ENCODE data around the gene HSP90B1. TPM values are rescaled to one million over a fixed set of nuclear protein-coding genes. Genes with fewer than 3 reads are reported as not detected.

Gene HSP90B1
- polyA plus RNA-seq, 1 experiment = 272 TPM

DNA sequence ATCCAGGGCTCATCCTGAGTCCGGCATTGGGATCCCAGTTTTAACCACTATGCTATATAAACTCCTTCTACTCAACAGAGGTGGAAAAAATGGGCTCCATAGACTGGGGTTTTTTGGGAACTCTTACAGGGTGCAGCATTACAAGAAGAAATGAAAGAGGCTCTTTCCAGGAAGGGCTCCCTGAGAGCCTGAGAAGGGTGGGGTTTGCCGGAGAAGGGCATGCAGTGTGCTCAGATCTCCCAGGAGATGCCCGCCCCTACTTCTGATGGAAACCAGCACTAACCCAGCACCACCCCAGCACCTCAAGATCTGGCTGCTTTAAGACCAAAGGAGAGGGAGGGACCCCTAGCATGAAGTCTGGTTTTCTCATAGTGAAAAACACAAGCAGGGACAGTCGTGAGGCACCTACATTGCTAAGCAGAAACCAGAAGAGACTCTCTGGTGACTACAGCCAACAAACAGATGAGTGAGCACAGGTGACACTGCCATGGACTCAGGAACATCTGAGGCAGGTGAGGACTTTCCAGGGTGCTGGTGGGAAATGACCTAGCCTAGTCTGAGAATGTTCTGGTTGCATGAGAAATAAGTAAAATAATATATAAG lies 43.9 kb upstream of the HSP90B1 start:
- ChIA-PET CTCF (interaction anchor here (1.2 kb wide), 1 partner anchor 223 kb away, joined by 5 read pairs; no protein-coding TSS in a partner anchor), POLR2A (no interaction called here)
- Histone ChIP-seq H3K27me3 (ENCODE audit: control insufficient read depth, insufficient read depth, low read length) (no peaks in the 10 kb centered on the region), H3K36me3 (ENCODE audit: control insufficient read depth, insufficient read depth, low read length) (no peaks in the 10 kb centered on the region), H3K4me3 (ENCODE audit: low read depth, low read length) (no peak overlapping the region)
- DNase-seq (ENCODE audit: low read depth) = no peak
- TF ChIP-seq, protein P1, sequence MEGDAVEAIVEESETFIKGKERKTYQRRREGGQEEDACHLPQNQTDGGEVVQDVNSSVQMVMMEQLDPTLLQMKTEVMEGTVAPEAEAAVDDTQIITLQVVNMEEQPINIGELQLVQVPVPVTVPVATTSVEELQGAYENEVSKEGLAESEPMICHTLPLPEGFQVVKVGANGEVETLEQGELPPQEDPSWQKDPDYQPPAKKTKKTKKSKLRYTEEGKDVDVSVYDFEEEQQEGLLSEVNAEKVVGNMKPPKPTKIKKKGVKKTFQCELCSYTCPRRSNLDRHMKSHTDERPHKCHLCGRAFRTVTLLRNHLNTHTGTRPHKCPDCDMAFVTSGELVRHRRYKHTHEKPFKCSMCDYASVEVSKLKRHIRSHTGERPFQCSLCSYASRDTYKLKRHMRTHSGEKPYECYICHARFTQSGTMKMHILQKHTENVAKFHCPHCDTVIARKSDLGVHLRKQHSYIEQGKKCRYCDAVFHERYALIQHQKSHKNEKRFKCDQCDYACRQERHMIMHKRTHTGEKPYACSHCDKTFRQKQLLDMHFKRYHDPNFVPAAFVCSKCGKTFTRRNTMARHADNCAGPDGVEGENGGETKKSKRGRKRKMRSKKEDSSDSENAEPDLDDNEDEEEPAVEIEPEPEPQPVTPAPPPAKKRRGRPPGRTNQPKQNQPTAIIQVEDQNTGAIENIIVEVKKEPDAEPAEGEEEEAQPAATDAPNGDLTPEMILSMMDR (IDR thresholded peaks at IDR 0.05; ENCODE audit: insufficient read depth, low read depth, low read length) = no peak

DNA sequence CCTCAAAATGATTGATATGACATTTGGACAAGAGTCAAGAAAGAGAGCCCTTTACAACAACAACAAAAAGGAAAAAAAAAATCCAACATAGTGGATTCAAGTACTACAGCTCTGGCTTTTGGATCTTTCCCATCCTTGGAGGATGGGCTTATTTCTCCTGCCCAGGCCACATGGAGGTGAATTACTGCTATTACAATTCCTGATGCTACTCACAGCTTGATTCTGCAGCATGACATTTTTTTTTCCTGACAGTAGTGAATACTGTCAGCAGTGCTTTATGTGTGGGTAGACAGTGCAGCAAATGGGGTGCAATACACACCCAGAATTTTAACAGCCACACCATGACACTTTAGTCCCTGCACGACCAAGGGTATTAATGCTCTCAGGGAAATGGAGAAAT lies 42.5 kb upstream of the HSP90B1 start:
- Histone ChIP-seq H3K4me3 (ENCODE audit: low read depth, low read length) (no peak overlapping the region), H3K36me3 (ENCODE audit: control insufficient read depth, insufficient read depth, low read length) (no peaks in the 10 kb centered on the region), H3K27me3 (ENCODE audit: control insufficient read depth, insufficient read depth, low read length) (no peaks in the 10 kb centered on the region)
- TF ChIP-seq, protein P1 (IDR thresholded peaks at IDR 0.05; ENCODE audit: insufficient read depth, low read depth, low read length) = no peak
- POLR2A ChIA-PET = no interaction called here
- CTCF ChIA-PET = interaction anchor here (0.6 to 1.3 kb wide), 3 partner anchors 9 to 221 kb away, joined by 3 to 6 read pairs (median 5); no protein-coding TSS in a partner anchor
- DNase-seq (ENCODE audit: low read depth) = no peak

DNA sequence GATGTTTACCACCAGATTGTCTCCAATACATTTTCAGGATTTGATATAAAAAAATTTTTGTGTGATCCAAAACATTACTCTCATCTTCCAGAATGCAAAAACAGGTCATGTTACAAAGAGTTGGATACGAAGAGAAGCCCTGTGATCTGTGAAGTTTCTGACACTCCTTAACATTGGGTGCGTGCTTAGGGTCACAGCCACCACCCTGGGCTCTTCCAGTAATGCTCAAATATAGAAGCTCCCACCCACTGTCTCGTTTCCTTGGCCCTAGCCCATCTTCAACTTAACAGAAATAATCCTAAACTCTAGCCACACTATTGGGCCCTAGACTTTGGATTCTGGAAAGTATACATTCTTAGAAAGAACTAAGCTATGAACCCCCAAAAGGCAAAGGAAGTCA lies 32.9 kb upstream of the HSP90B1 start:
- TF ChIP-seq, protein P1 (IDR thresholded peaks at IDR 0.05; ENCODE audit: insufficient read depth, low read depth, low read length) = no peak
- DNase-seq (ENCODE audit: low read depth) = no peak
- Histone ChIP-seq H3K36me3 (ENCODE audit: control insufficient read depth, insufficient read depth, low read length) (no peaks in the 10 kb centered on the region), H3K4me3 (ENCODE audit: low read depth, low read length) (no peak overlapping the region), H3K27me3 (ENCODE audit: control insufficient read depth, insufficient read depth, low read length) (0 out of 2 replicates have a peak, but pooled peaks cover 2% of the 10 kb centered on the region)
- CTCF ChIA-PET = interaction anchor here (0.7 kb wide), 1 partner anchor 13 kb away, joined by 3 read pairs; no protein-coding TSS in a partner anchor
- POLR2A ChIA-PET = no interaction called here

DNA sequence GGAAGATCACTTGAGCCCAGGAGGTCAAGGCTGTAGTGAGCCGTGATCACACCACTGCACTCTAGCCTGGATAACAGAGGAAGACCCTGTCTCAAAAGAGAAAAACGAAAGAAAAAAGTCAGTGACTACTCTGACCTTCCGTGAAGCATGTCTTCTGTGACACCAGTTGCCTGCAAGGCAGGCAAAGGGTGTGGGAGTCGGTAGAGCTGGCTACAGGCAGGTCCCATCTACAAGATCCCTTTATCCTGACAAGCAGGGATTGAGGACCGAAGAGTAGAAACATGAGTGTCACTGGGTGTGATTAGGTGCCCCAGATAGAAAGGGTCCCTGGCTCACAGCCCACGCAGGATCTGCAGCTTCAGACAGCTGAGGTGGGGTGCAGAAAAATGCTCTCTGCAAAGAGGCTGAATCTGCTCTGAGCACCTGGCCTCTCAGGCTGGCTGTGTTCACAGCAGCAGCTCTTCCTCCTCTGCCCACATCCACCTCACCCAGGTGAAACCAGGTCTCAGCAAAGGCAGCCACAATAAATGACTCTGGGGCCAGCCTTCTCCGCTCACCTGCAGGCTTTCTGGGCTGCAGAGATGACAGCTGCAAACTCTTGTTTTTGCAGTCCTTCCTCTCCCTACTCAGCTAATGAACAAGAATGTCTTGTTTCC lies 28.6 kb upstream of the HSP90B1 start:
- CTCF ChIA-PET = interaction anchor here (0.9 to 1.4 kb wide), 4 partner anchors 9 to 207 kb away, joined by 3 to 5 read pairs (median 3); no protein-coding TSS in a partner anchor
- no peaks in the 10 kb centered on the region for H3K36me3 ChIP-seq (ENCODE audit: control insufficient read depth, insufficient read depth, low read length)
- H3K27me3 ChIP-seq (ENCODE audit: control insufficient read depth, insufficient read depth, low read length) = peaks cover 4% of the 10 kb centered on the region; the same call in 1 of the 2 replicates
- H3K4me3 ChIP-seq (ENCODE audit: low read depth, low read length) = no peak overlapping the region
- TF ChIP-seq, protein P1 (IDR thresholded peaks at IDR 0.05; ENCODE audit: insufficient read depth, low read depth, low read length) = no peak
- DNase-seq (ENCODE audit: low read depth) = no peak
- POLR2A ChIA-PET = no interaction called here

DNA sequence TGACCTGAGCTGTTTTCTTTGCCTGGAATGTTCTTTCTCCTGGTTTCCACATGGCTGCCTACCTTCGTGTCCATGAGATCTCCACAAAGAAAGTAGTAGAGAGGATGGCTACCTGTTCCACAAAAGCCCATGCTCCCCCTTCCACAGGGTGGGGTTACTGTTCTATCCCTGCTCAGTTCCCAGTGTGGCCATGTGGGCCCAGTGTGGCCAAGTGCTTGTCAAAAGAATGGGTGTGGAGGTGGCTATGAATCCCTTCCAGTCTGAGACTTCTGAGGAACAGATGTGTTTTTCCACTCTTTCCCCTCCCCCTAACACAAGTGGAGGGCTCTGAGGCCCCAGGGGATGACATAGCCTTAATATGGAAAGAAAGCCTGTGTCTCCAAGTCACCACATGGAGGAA lies 26.2 kb upstream of the HSP90B1 start:
- no peaks in the 10 kb centered on the region for H3K36me3 ChIP-seq (ENCODE audit: control insufficient read depth, insufficient read depth, low read length)
- TF ChIP-seq, protein P1 (IDR thresholded peaks at IDR 0.05; ENCODE audit: insufficient read depth, low read depth, low read length) = no peak
- ChIA-PET POLR2A (no interaction called here), CTCF (interaction anchor here (1.6 kb wide), 1 partner anchor 13 kb away, joined by 4 read pairs; no protein-coding TSS in a partner anchor)
- peaks cover 4% of the 10 kb centered on the region; the same call in 1 of the 2 replicates for H3K27me3 ChIP-seq (ENCODE audit: control insufficient read depth, insufficient read depth, low read length)
- H3K4me3 ChIP-seq (ENCODE audit: low read depth, low read length) = no peak overlapping the region
- no peak for DNase-seq (ENCODE audit: low read depth)
